ENCODE data around the gene MYBL2.
A peak's percentile ranks its signal among the peaks of the same experiment; 100 is the strongest.
"Not testable (repeated sequence)": the region's sequence is repeated elsewhere in the genome, so short reads cannot be mapped to it uniquely, and the experiment has no call there.

The MYBL2 gene

DNA sequence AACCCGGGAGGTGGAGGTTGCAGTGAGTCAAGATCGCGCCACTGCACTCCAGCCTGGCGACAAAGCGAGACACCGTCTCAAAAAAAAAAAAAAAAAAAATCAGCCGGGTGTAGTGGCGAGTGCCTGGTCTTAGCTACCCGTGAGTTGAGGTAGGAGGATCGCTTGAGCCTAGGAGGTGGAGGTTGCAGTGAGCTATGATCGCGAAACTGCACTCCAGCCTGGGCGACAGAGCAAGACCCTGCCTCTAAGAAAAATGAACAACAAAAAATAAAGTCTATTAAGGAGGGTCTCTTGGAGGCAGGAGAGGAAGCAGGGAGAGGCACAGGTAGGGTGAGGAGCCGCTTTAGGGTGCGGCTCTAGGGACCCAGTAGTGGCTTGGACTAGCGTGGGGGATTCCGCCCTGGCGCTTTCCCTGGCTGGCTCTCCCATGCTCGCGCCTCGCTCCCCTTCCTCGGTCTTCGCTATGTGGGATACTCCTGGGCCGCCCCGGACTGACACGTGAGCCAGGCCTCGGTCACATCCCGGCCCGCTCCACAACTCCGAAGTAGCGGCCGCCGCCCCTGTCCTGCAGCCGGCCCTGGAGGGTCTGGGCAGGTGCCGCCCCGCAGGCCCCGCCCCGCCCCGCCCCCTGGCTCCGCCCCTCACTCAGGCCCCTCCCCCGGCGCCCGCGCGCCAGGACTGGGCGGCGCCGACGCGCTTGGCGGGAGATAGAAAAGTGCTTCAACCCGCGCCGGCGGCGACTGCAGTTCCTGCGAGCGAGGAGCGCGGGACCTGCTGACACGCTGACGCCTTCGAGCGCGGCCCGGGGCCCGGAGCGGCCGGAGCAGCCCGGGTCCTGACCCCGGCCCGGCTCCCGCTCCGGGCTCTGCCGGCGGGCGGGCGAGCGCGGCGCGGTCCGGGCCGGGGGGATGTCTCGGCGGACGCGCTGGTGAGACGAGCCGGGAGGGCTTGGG, at the start of gene MYBL2:
Gene MYBL2, plus strand, starts transcription at position 739 of the 953 bp plus-strand sequence. Its CDS starts 170 bp downstream, at position 909.
- peak; percentile 68 for DNase-seq (ENCODE audit: low read depth)

DNA sequence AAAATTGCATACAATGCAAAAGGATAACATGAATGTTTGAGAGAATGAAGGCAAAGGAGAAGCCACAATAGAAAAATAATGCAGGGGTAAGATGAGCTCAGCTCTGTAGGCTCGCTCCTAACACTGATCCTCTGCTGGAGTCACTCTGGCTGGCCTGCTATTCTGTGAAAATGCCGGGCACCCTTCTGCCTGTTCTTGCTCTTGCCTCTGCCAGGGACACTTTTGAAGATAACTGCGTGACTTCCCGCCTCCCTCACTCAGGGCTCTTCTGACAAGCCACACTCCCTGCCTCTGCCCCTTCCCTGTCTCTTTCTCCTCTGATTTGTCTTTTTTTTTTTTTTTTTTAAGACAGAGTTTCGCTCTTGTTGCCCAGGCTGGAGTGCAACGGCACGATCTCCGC, 35.3 kb upstream of the MYBL2 start:
- DNase-seq (ENCODE audit: low read depth): no peak

DNA sequence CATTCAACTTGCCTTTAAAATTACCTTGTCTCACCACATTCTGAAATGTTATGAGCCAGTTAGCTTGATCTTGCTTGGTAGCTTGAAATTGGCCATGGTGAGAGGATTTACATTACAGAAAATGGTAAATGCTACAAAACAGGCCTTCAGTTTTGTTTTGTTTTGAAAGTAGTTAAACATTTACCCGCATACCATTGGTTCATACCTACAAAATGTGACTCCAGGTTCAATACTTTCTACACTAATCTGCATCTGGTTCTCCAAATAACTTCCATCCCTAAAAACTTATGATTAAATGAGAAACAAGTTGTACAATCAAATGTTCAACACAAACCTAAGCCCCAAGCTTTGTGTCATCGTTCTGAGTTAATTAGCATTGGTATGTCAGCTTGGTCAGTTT, 30.5 kb upstream of the MYBL2 start:
- DNase-seq (ENCODE audit: low read depth): no peak

DNA sequence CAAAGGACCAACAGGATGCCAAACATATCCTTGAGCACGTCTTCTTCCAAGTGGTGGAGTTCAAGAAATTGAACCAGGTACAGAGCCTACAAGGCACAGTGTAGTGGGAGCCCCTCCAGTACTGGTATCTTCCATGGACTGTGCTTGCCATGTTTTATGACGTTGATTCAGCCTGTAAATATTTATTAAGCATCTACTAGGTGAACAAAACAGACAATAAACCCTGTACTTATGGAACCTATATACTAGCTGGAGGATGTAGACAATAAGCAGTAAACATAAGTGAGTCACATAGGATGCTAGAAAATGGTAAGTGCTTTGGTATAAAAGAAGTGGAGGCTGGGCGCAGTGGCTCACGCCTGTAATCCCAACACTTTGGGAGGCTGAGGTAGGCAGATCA, 24.4 kb upstream of the MYBL2 start:
- no peak for DNase-seq (ENCODE audit: low read depth)

DNA sequence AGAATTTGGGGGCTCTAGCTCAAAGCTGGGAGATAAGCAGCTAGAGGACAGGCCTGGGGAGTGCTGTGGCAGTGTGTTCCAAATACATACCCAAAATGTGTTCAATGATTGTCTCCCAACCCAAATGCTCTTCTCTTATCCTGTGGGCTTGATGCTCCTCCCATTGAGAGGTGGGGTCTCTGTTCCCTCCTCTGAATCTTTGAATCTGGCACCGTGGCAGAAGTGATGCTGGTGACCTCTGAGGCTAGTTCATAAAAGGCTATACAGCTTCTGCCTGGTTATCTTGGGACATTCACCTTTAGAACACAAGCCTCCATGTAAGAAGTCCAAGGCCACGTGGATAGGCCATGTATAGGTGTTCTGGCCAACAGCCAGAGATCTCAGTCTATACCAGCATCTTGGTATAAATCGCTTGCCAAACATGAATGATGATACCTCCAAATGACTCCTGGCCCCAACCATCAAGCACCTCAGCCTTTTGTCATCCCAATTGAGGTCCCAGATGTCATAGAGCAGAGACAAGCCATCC, 15.9 kb upstream of the MYBL2 start:
- DNase-seq (ENCODE audit: low read depth): no peak

DNA sequence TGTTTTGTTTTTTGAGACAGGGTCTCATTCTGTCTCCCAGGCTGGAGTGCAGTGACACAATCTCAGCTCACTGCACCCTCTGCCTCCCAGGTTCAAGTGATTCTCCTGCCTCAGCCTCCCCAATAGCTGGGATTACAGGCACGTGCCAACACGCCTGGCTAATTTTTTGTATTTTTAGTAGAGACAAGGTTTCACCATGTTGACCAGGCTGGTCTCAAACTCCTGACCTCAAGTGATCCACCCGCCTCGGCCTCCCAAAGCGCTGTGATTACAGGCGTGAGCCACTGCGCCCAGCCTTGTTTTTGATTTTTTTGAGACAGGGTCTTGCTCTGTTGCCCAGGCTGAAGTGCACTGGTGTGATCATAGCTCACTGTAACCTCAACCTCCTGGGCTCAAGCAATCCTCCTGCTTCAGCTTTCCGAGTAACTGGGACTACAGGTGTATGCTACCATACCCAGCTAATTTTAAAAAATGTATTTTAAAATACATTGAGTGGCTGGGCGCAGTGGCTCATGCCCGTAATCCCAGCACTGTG, 15.2 kb upstream of the MYBL2 start:
- not testable (repeated sequence) for DNase-seq (ENCODE audit: low read depth)

DNA sequence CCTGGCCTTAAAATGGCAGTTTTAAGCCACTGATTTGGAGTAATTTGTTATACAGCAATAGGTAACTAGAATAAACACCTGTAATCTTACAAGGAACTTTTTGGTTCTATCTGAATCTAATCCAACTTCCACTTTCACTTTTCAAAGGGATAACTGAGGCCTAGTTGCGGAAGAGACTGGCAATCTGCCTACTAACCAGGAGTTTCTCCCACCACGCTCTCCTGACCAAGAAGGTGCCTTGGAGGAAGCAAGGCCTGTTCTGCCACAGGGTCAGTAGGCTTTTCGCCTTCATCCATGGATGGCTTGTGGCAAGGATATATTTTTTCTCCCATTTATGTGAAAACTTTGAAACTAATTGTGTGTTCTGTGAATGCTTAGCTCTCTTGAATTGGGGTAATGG, 12.9 kb upstream of the MYBL2 start:
- DNase-seq (ENCODE audit: low read depth): no peak

DNA sequence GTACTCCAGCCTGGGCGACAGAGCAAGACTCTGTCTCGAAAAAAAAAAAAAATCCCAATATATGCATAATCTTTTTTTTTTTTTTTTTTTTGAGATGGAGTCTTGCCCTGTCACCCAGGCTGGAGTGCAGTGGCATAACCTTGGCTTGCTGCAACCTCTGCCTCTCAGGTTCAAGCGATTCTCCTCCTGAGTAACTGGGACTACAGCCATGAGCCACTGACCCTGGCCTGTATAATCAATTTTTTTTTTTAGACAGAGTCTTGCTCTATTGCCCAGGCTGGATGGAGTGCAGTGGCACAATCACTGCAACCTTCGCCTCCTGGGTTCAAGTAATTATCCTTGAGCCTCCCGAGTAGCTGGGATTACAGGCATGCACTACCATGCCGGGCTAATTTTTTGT, 11.7 kb upstream of the MYBL2 start:
- not testable (repeated sequence) for DNase-seq (ENCODE audit: low read depth)

DNA sequence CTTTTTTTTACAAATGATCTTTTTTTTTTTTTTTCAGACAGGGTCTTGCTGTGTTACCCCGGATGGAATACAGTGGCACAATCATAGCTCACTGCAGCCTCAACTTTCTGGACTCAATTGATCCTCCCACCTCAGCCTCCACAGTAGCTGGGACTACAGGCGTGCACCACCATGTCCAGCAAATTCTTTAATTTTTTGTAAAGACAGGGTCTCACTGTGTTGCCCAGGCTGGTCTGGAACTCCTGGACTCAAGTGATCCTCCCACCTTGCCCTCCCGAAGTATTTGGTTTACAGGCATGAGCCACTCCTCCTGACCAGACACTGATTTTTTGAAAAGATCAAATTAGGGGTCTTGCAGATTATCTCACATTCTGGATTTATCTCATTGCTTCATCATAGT, 11.0 kb upstream of the MYBL2 start:
- DNase-seq (ENCODE audit: low read depth): no peak

DNA sequence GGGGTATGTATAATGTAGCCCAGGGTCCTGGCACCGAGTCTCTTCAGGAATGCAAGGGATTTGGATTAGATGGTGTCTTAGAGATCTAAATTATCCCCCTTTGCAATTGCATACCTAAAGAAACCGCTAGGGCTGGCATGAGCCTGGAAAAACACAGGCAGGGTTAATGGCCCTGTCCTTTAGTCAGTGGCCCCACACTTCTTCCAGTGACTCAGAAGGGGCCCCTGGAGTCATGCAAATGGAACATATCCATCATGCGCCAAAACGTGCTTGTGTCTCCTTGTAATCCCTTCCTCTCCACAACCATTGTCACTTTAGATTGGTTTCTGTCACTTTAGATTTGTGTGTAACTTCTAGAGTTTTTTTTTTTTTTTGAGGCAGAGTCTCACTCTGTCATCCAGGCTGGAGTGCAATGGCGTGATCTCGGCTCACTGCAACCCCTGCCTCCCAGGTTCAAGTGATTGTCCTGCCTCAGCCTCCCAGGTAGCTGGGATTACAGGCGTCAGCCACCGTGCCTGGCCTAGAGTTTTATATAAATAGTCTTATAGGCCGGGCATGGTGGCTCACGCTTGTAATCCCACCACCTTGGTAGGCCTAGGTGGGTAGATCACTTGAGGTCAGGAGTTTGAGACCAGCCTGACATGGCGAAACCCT, 8.7 kb upstream of the MYBL2 start:
- DNase-seq (ENCODE audit: low read depth): peak; percentile 80

DNA sequence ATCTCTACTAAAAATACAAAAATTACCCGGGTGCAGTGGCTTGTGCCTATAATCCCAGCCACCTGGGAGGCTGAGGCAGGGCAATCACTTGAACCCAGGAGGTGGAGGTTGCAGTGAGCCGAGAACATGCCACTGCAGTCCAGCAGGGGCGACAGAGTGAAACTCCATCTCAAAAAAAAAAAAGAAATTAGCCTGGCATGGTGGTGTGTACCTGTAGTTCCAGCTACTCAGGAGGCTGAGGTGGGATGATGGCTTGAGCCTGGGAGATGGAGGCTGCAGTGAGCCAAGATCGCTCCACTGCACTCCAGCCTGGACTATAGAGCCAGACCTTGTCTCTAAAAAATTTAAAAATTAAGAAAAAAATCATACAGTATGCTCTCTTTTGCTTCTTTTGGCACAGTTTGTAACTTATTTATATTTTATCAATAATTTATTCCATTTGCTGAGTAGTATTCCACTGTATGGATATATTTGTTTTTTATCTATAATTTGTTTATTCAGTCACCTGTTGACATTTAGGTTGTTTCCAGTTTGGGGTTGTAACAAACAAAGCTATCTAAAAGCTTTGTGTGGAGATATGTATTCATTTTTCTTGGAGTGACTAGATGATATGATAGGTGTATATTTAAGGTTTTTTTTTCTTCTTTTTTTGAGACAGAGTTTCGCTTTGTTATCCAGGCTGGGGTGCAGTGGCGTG, 8.0 kb upstream of the MYBL2 start:
- no peak for DNase-seq (ENCODE audit: low read depth)

DNA sequence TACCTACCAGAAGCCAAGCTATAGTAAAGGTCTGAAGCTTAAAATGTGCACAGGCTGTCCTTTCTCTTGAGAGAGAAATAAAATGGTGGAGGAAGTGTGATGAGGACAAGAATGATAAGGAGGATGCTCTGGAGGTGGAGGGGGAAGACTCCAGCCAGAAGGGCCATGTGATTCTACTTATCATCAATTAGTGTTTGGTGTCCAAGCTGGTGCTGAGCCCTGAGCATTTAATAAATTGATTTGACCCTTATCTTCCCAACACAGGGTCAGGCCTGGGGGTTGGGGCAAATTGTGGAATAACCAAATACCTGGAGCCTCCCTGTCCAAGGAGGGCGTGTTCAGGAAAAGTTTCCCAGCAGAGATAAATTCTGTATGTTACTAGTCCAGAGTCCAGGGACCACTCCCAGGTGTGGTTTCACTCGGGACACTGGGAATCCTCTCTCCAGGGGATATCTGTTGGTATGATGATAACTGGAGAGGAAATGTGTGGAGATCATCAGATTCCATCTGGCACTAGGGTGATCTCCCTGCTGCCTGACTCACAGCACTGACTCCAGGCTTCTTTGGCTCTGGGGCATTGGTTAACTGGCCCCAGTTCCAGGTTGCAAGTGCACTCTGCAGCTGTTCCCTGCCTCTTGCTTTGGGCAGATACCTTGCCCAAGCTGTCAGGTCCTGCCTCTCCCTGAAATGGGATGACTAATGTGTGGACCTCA, 3.8 kb upstream of the MYBL2 start:
- DNase-seq (ENCODE audit: low read depth): peak; percentile 67

DNA sequence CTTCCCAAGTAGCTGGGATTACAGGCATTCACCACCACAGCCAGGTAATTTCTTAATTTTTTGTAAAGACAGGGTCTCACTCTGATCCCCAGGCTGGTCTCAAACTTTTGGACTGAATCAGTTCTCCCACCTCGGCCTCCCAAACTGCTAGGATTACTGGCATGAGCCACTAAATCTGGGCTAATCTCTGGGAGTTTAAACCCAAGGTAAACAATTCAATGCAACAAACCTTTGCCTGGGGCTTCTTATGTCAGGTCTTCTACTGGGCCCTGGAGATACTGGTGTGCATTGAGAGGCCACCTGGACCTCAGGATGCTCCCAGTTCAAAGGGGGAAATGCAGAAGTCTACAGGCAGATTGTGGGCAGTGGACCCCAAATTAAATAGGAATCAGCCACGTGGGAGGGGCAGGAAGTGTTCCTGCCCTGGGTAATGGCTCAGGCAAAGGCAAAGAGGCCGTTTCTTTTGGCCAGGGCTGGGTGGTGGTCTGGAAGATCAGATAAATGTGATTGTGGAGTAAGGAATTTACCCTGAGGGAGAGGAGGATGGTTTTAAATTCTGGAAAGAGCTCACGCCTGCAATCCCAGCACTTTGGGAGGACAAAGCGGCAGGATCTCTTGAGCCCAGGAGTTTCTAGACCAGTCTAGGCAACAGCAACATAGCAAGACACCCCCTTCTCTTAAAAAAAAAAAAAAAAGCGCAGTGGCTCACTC, 1.3 kb upstream of the MYBL2 start:
- peak; percentile 77 for DNase-seq (ENCODE audit: low read depth)

DNA sequence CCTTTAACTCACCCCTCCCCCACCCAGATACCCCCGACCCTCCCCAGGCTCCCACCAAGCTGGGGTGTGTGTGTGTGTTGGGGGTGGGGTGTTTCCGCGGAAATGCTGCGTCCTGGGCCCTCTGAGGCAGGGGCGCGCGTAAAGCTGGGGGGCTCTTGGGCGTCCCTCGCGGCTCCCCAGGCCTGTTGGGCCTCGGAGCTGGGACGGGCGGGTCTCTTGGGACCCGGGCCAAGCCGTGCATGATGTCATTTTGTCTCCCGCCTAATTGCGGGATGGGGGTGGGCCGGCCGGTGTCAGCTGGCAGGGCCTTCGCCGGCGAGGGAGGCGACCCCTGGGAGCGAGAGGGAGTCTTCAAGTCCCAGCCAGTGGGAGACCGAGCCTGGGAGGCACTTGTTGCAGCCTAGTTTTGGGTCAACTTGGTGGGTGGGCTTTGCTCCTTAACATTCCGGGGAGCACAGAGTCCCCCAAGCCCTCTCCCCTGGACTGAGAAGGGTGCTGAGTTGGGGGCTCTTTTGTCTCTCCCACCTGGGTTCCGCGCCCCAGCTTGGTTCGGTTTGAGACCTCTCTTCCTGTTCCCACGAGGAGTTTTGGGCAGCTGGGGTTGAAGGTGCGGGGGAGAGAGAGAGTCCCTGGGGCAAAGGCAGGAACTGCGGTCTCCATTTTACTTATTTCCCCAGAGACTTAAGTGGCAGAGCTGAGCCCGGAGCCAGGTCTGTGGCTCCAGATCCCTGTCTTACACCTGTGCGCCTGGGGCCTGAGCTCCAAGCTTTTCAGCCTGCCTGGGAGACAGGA, 623 bp downstream of the MYBL2 start:
- peak; percentile 35 for DNase-seq (ENCODE audit: low read depth)

DNA sequence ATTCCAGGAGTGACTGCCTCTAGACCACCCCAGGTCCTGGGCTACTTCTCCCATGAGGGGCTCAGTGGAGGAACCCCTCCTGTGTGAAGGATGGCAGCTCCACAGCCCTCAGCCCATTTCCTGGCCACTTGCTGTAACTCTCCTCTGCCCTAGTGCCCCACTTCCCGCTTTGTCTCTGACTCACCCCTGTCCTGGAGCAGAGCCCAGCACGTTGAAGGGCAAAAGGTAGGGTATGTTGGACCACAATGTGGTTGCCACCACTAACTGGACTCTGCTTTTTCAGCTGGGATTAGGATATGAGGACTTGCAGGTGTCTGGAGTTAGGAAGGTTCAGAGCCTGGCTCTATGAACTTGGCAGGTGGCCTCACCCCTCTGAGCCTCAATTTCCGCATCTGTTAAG, 2.4 kb downstream of the MYBL2 start:
- peak; percentile 63 for DNase-seq (ENCODE audit: low read depth)

DNA sequence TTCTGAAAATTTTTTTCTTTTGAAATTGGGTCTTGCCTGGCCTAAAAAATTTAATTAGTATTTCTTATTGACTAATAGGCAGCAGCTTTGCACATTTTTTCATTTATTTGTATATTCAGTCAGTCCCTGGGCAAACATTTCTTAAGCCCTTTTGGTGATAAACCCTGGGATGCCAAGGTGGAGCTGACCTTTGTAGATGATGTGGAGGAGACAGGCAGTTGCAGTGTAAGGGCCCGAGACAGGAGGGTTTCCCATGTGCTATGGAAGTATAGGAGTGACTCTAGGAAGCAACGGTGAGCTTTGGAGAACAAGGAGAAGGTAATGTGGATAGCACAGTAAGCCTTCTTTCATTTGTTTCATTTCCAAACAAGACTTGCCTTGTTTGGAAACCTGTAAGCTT, 3.5 kb downstream of the MYBL2 start:
- no peak for DNase-seq (ENCODE audit: low read depth)

DNA sequence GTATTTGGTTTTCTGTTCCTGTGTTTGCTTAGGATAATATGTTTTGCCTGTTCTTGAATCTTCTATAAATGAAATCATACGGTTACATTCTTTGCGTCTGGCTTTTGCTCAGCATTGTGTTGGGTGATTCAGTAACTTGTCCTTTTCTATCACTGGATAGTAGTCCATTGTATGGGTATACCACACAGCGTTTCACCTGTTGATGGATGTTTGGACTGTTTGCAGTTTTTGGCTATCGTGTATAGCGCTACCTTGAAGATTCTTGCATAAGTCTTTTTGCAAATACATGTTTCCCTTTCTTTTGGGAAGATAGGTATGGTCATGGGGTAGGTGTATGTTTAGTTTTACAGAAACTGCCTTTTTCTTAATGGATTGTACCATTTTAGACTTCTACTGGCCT, 9.5 kb downstream of the MYBL2 start:
- no peak for DNase-seq (ENCODE audit: low read depth)

DNA sequence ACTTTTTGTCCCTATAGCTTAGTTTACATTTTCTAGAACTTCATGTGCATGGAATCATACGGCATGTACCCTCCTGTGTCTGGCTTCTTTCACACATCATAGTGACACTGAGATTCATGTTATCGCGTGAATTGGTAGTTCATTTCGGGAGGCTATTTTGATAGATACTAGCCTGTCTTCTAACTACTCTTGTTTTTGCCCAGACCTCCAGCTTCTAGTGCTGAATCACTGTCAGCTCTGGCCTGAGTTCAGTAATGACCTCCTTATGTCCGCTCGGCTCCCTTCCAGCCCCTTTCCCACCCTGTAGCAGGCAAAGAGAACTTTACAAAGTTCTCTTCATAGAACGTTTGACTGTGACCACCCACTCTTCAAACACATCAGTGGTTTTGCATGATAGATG, 14.1 kb downstream of the MYBL2 start:
- DNase-seq (ENCODE audit: low read depth): peak; percentile 29

DNA sequence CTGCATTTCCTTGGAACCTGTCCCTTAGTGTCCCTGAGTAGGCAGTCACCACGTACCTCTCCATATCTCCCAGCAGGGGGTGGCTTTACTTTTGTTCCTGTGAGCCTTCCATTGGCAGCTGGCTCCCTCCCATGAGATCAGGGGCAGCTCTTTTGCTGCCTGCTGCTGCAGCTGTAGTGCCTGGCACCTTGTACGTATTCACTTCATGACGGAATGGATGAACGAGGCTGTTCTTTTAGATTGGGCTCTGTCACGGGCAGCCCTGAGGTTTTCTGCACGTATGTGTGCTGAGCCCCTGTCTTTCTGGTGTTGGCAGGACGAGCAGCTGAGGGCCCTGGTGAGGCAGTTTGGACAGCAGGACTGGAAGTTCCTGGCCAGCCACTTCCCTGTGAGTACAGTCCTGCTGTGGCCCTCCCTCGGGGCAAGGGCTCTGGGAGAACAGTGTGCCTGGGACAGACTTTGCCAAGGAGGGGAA, 14.6 kb downstream of the MYBL2 start:
- DNase-seq (ENCODE audit: low read depth): peak; percentile 32

DNA sequence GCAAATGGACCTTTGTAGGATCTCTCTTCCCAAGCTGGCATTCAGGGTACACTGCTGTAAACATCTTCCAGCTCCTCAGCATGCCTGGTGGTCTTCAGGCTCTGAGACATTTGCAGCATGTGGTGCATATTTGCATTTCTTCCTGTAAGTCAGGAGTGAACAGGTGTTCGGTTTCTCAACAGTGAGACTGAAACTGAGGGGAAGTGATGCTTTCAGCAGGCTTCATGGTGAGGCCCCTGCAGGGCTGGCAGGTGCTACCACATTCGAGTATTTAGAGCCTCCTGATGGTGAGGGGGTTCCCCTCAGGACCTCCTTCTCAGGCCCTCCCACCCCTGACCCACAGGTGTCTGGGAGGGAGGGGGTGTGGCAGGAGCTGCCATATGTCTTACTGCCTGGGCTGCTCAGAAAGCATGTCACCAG, 15.1 kb downstream of the MYBL2 start:
- DNase-seq (ENCODE audit: low read depth): no peak

Data from EH (cell line).